ENCODE measurements around the gene HBZ. TPM values are rescaled to one million over a fixed set of nuclear protein-coding genes. Genes with fewer than 3 reads are reported as not detected.

Gene HBZ
- total RNA-seq (2021; fragmentation: NEBNext Ultra II Directional; extraction: Animal tissue kit (Norgen Biotek cat#: 25700)) (not detected in 2 replicates), polyA plus RNA-seq (2011; rRNA removed) (0.12 TPM in 1 of 2 replicates, not detected in the other), polyA minus RNA-seq (2011; rRNA and poly(A)+ RNA removed) (not detected in 2 replicates)
- 0.12 TPM for polyA plus RNA-seq (2011; cell fraction: cytosol; rRNA removed)
- polyA plus RNA-seq (2011; cell fraction: nucleus; rRNA removed) = 0.20 TPM
- not detected in 4 replicates for polyA plus RNA-seq (2012, experiment 1 of 2)
- not detected for polyA plus RNA-seq (2012, experiment 2 of 2)
- polyA plus RNA-seq (2013, experiment 1 of 2) = 0.14 TPM
- 0.22 TPM for polyA plus RNA-seq (2013, experiment 2 of 2)
- polyA minus RNA-seq (2011; cell fraction: cytosol; rRNA and poly(A)+ RNA removed) = 6.6 TPM
- polyA minus RNA-seq (2011; cell fraction: nucleus; rRNA and poly(A)+ RNA removed) = not detected
- long read RNA-seq, experiment 1, partial matches to known transcripts = 0 of 1 reads
- long read RNA-seq, experiment 1, other reads (novel, unspliced or antisense) = 1 of 1 reads
- long read RNA-seq, experiment 2 = 0 reads

DNA sequence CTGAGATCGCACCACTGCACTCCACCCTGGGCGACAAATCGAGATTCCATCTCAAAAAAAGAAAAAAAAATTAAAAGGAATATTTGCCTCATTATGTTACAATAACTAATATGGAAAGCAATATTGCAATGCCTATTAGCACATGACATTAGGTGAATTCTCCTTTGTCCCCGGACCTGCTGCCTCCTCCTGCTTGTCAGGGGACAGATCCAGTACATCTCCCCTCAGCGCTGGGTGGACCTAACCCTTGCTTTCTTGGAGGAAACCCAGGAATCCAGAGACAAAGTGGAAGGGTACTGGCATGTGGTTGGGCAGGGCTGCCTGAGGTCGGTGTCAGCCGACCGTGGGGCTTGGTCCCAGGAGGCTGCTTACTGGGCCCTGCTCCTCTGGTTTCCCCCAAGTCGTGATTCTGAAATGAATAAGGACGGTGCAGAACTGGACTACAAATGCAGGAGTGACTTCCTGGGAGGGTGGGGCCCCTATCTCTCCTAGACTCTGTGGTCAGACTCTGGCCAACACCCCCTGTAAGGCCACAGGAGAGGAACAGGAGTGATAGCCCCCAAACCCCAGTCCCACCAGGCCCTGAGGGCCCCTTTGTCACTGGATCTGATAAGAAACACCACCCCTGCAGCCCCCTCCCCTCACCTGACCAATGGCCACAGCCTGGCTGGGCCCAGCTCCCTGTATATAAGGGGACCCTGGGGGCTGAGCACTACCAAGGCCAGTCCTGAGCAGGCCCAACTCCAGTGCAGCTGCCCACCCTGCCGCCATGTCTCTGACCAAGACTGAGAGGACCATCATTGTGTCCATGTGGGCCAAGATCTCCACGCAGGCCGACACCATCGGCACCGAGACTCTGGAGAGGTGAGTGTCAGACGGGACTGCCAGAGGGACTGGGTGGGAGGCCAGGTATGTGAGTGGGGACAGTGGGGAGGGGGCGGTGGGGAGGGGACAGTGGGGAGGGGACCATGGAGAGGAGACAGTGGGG lies at the start of gene HBZ:
Gene HBZ, plus strand, starts transcription at position 504 of the 988 bp plus-strand sequence. Its CDS starts 266 bp downstream, at position 770.
- Histone ChIP-seq H3K9me3 (ENCODE audit: insufficient read depth in 2 of 2, low read depth in 1 of 2, low read length in 1 of 2) (no peaks in the 10 kb centered on the region), H3K23me2 (ENCODE audit: low read depth, low read length) (peaks cover 7% of the 10 kb centered on the region; the same call in 1 of the 2 replicates), H3K36me3 (ENCODE audit: control insufficient read depth in 2 of 4, insufficient read depth in 4 of 4, low read length in 3 of 4) (no peaks in the 10 kb centered on the region), H4K20me1 (replicated peaks in 1 of 2; ENCODE audit: control insufficient read depth in 1 of 2, insufficient read depth in 2 of 2, low read length in 2 of 2) (no peaks in the 10 kb centered on the region), H3K23ac (ENCODE audit: insufficient read length) (no peak within 1 kb of the TSS), H4K91ac (replicated peaks; ENCODE audit: insufficient read length, low read length) (no peak within 1 kb of the TSS), H3K14ac (ENCODE audit: insufficient read length) (no peak within 1 kb of the TSS), H3K27ac (ENCODE audit: low read depth, low read length) (no peak within 1 kb of the TSS), H3K27me3 (replicated peaks in 1 of 4; ENCODE audit: control insufficient read depth in 3 of 4, extremely low read depth in 1 of 4, insufficient read depth in 3 of 4, low read length in 3 of 4) (peaks cover 2 to 38% (median 29%) of the 10 kb centered on the region in 4 experiments), H3K79me2 (ENCODE audit: control insufficient read depth in 1 of 2, insufficient read depth in 2 of 2, low read length in 2 of 2) (no peaks in the 10 kb centered on the region), H2BK20ac (ENCODE audit: low read length) (no peak within 1 kb of the TSS), H3K79me1 (ENCODE audit: low read depth, low read length) (no peaks in the 10 kb centered on the region), H2AFZ (ENCODE audit: low read length) (no peak within 1 kb of the TSS), H3K4ac (replicated peaks; ENCODE audit: insufficient read length, low read depth, low read length) (no peak within 1 kb of the TSS), H2BK5ac (ENCODE audit: low read depth, low read length) (no peak within 1 kb of the TSS), H4K8ac (ENCODE audit: extremely low read depth, insufficient read depth, low read length) (no peak within 1 kb of the TSS; the same call in 1 of the 2 replicates), H4K5ac (ENCODE audit: insufficient read length, low read depth, low read length) (no peak within 1 kb of the TSS), H3K56ac (replicated peaks; ENCODE audit: insufficient read length, low read depth, low read length) (no peak within 1 kb of the TSS), H2BK12ac (ENCODE audit: low read depth, low read length) (no peak within 1 kb of the TSS), H3K4me1 (replicated peaks in 1 of 4; ENCODE audit: control insufficient read depth in 3 of 4, insufficient read depth in 4 of 4, low read length in 3 of 4) (peaks cover 0 to 2% (median 0%) of the 10 kb centered on the region in 4 experiments; a peak in 2 of 7 replicates), H3K4me3 (ENCODE audit: extremely low read depth in 1 of 4, insufficient read depth in 2 of 4, low read depth in 3 of 4, low read length in 4 of 4) (no peak within 1 kb of the TSS), H2BK120ac (replicated peaks; ENCODE audit: low read depth, low read length) (no peak within 1 kb of the TSS), H3K9ac (replicated peaks in 1 of 4; ENCODE audit: extremely low read depth in 1 of 4, low read depth in 3 of 4, low read length in 3 of 4) (no peak within 1 kb of the TSS), H3K18ac (ENCODE audit: extremely low read depth, low read length) (no peak within 1 kb of the TSS), H3K4me2 (ENCODE audit: insufficient read depth in 1 of 2, low read depth in 2 of 2, low read length in 2 of 2) (no peak within 1 kb of the TSS), H2AK5ac (ENCODE audit: low read depth, low read length) (no peak within 1 kb of the TSS), H2BK15ac (ENCODE audit: low read length) (no peak within 1 kb of the TSS)
- 89% methylated on average over 15 of the region's 17 CpGs; no CpG with 5 or more reads in 1 of the 2 experiments for WGBS, 2 experiments (ENCODE audit: extremely low coverage in 1 of 2, insufficient coverage in 1 of 2, insufficient read length in 1 of 2, insufficient replicate concordance in 2 of 2, low coverage in 1 of 2, low lambda C conversion rate in 2 of 2, missing lambda C conversion rate in 1 of 2)
- FAIRE-seq (no peak), DNase-seq (ENCODE audit: low read depth in 1 of 2, low spot score in 2 of 2) (no peak)
- TF ChIP-seq ASH2L (IDR thresholded peaks at IDR 0.05; ENCODE audit: low read length) (no peak), FOSL1 (IDR thresholded peaks at IDR 0.05; ENCODE audit: insufficient read depth, low read depth, low read length) (no peak), KDM1A (IDR thresholded peaks at IDR 0.05; ENCODE audit: borderline replicate concordance, low read length) (no peak), SP2 (IDR thresholded peaks at IDR 0.05; ENCODE audit: low read length) (no peak)
- CTCF ChIA-PET (ENCODE audit: partially characterized antibody) = interaction anchor here (1.3 to 3.1 kb wide), 2 partner anchors 11 to 35 kb away, joined by 4 to 18 read pairs; no protein-coding TSS in a partner anchor
- POLR2A ChIA-PET (ENCODE audit: partially characterized antibody) = interaction anchor here (0.5 kb wide), 1 partner anchor 82 kb away, joined by 3 read pairs; the partner anchor contains the start of gene FAM234A
